HEK293T (cell line): ENCODE measurements around the gene SLC39A13.

Experiments
- BHLHE40 ChIP-seq: fragments of 450-650 bp; IDR thresholded peaks from 2 replicates; pipeline ENCODE4 v1.6.1; 2016; ENCODE audit warnings: mild to moderate bottlenecking, moderate library complexity, borderline replicate concordance
- CTBP1 ChIP-seq: fragments of 450-650 bp; IDR thresholded peaks from 2 replicates; pipeline ENCODE4 v1.6.1; 2016; ENCODE audit warnings: borderline replicate concordance
- ELF4 ChIP-seq: fragments of 450-650 bp; IDR thresholded peaks from 2 replicates; pipeline ENCODE4 v1.6.1; 2017; ENCODE audit warnings: antibody characterized with exemption
- SP1 ChIP-seq: fragments of 450-650 bp; IDR thresholded peaks from 2 replicates; pipeline ENCODE4 v1.6.1; 2017
- SUZ12 ChIP-seq: fragments of 450-650 bp; IDR thresholded peaks from 2 replicates; pipeline ENCODE4 v1.6.1; 2016; ENCODE audit warnings: mild to moderate bottlenecking

GRCh38 chr11:47413908-47414684 lies 5.7 kb downstream of the SLC39A13 start:
- TF ChIP-seq BHLHE40 (no peak), CTBP1 (no peak), ELF4 (no peak), SUZ12 (no peak), SP1 (no peak)
